Liver (tissue), 9 donors: ENCODE results near the gene CAMK2B. TPM values are rescaled to one million over a fixed set of nuclear protein-coding genes. Genes with fewer than 3 reads are reported as not detected.

Source experiments
- DNase-seq: peaks from one replicate; pipeline ENCODE4 v3.0.0-alpha.2; 2017; ENCODE audit warnings: low spot score
- H3K27ac ChIP-seq, 2 donors: one replicate each; pipeline ENCODE4 v1.7.0; 2013; ENCODE audit warnings: inconsistent platforms in 2 of 2, low read length in 2 of 2, control low read depth in 1 of 2, low read depth in 1 of 2, mild to moderate bottlenecking in 1 of 2
- H3K27me3 ChIP-seq, 4 donors: one replicate each; pipeline versions ENCODE4 v1.6.1 to v1.7.0; 2013; ENCODE audit warnings: low read length in 3 of 4, inconsistent platforms in 1 of 4, mild to moderate bottlenecking in 1 of 4, moderate library complexity in 1 of 4; ENCODE audit not compliant: control insufficient read depth in 4 of 4, insufficient read depth in 4 of 4
- H3K36me3 ChIP-seq, 4 donors: one replicate each; pipeline versions ENCODE4 v1.6.1 to v1.7.0; 2013; ENCODE audit warnings: low read length in 3 of 4, mild to moderate bottlenecking in 3 of 4, low read depth in 1 of 4, moderate library complexity in 1 of 4; ENCODE audit not compliant: control insufficient read depth in 4 of 4, insufficient read depth in 3 of 4
- H3K4me1 ChIP-seq, 4 donors: one replicate each; pipeline versions ENCODE4 v1.6.1 to v1.7.0; 2013; ENCODE audit warnings: low read length in 3 of 4, mild to moderate bottlenecking in 3 of 4, moderate library complexity in 1 of 4; ENCODE audit not compliant: control insufficient read depth in 4 of 4, insufficient read depth in 4 of 4
- H3K4me3 ChIP-seq, 3 donors: one replicate each; pipeline versions ENCODE4 v1.6.1 to v1.7.0; 2013; ENCODE audit warnings: low read length in 3 of 3, control low read depth in 1 of 3, low read depth in 1 of 3, mild to moderate bottlenecking in 1 of 3
- H3K9ac ChIP-seq, 2 donors: one replicate each; pipeline ENCODE4 v1.7.0; 2013; ENCODE audit warnings: low read length in 2 of 2, mild to moderate bottlenecking in 2 of 2, moderate library complexity in 2 of 2, control low read depth in 1 of 2, low read depth in 1 of 2
- H3K9me3 ChIP-seq, 4 donors: one replicate each; pipeline versions ENCODE4 v1.6.1 to v1.7.0; 2013; ENCODE audit warnings: low read length in 3 of 4; ENCODE audit not compliant: control insufficient read depth in 4 of 4
- EGR1 ChIP-seq, 2 donors: IDR thresholded peaks; 2 replicates each; pipeline ENCODE4 v1.6.1; 2016 to 2018; ENCODE audit warnings: antibody characterized with exemption in 2 of 2, low read depth in 2 of 2
- FOXA1 ChIP-seq: IDR thresholded peaks from 2 replicates; pipeline ENCODE4 v1.6.1; 2016; ENCODE audit warnings: antibody characterized with exemption
- FOXA2 ChIP-seq: IDR thresholded peaks from 2 replicates; pipeline ENCODE4 v1.6.1; 2016; ENCODE audit warnings: antibody characterized with exemption
- GABPA ChIP-seq, 2 donors: IDR thresholded peaks in 1 of 2; conservative IDR thresholded peaks in 1 of 2; 2 replicates each; pipeline ENCODE4 v1.6.1; 2016; ENCODE audit warnings: antibody characterized with exemption in 2 of 2, mild to moderate bottlenecking in 1 of 2, moderate library complexity in 1 of 2
- HNF4A ChIP-seq, 2 donors: conservative IDR thresholded peaks; 2 replicates each; pipeline ENCODE4 v1.6.1; 2016; ENCODE audit warnings: antibody characterized with exemption in 2 of 2, mild to moderate bottlenecking in 2 of 2
- HNF4G ChIP-seq: IDR thresholded peaks from 2 replicates; pipeline ENCODE4 v1.6.1; 2016; ENCODE audit warnings: antibody characterized with exemption
- JUND ChIP-seq, 2 donors: IDR thresholded peaks; 2 replicates each; pipeline ENCODE4 v1.6.1; 2016; ENCODE audit warnings: antibody characterized with exemption in 2 of 2
- NR2F2 ChIP-seq: IDR thresholded peaks from 2 replicates; pipeline ENCODE4 v1.6.1; 2016; ENCODE audit warnings: antibody characterized with exemption
- RAD21 ChIP-seq, 2 donors: IDR thresholded peaks; 2 replicates each; pipeline ENCODE4 v1.6.1; 2016; ENCODE audit warnings: antibody characterized with exemption in 2 of 2, mild to moderate bottlenecking in 2 of 2
- RXRA ChIP-seq, 2 donors: IDR thresholded peaks; 2 replicates each; pipeline ENCODE4 v1.6.1; 2017 to 2018; ENCODE audit warnings: antibody characterized with exemption in 2 of 2, mild to moderate bottlenecking in 1 of 2
- SP1 ChIP-seq: IDR thresholded peaks from 2 replicates; pipeline ENCODE4 v1.6.1; 2018; ENCODE audit warnings: antibody characterized with exemption, mild to moderate bottlenecking
- TAF1 ChIP-seq: conservative IDR thresholded peaks from 2 replicates; pipeline ENCODE4 v1.6.1; 2016; ENCODE audit warnings: antibody characterized with exemption, mild to moderate bottlenecking
- YY1 ChIP-seq: IDR thresholded peaks from 2 replicates; pipeline ENCODE4 v1.6.1; 2016; ENCODE audit warnings: antibody characterized with exemption, mild to moderate bottlenecking
- WGBS: extraction: QIAGEN DNeasy Blood & Tissue Kit; methylation state at CpG from one replicate; pipeline ENCODE4 v1.1.7; 2013; 5-methylcytosine and 5-hydroxymethylcytosine counted together
- polyA plus RNA-seq, 2 donors: library from polyadenylated mRNA; stranded (reverse) in 1 of 2; unstranded in 1 of 2; fragments of 200-250 nt in 1 of 2; fragments of >200 nt in 1 of 2; fragmentation: Nextera tagmentation in 1 of 2; extraction: Ambion mirVana in 1 of 2; gene quantifications; one replicate each; pipeline versions ENCODE4 v1.2.1 to v1.2.3, GENCODE V29; 2013 to 2015
- total RNA-seq, 2 donors: library from RNA; depleted of rRNA; stranded (reverse); fragments of >200 nt; gene quantifications; one replicate each; pipeline ENCODE4 v1.2.3, GENCODE V29; 2014
- TF ChIP-seq, protein P1 (sequence below): IDR thresholded peaks from 2 replicates; pipeline ENCODE4 v1.6.1; 2016; ENCODE audit warnings: antibody characterized with exemption, mild to moderate bottlenecking
- TF ChIP-seq, protein P2 (sequence below): IDR thresholded peaks from 2 replicates; pipeline ENCODE4 v1.6.1; 2016; ENCODE audit warnings: antibody characterized with exemption
- TF ChIP-seq, protein P3 (sequence below): IDR thresholded peaks from 2 replicates; pipeline ENCODE4 v1.6.1; 2016; ENCODE audit warnings: antibody characterized with exemption
- TF ChIP-seq, protein P4 (sequence below): IDR thresholded peaks from 2 replicates; pipeline ENCODE4 v1.6.1; 2016; ENCODE audit warnings: antibody characterized with exemption
- TF ChIP-seq, protein P5 (sequence below): fragments of 150-350 bp; IDR thresholded peaks from 2 replicates; pipeline ENCODE4 v1.5.1; 2017; ENCODE audit warnings: improper control_type of control experiment, low read depth, low read length; ENCODE audit not compliant: missing input control
- donor health status: healthy.
- donor health status: healthy.
- donor health status: healthy.
- donor health status: healthy.
- donor health status: healthy.

The CAMK2B gene
- total and polyA plus RNA-seq, 4 donors, result 2.1 to 3.3 (median 2.2) TPM; not detected in 1

DNA sequence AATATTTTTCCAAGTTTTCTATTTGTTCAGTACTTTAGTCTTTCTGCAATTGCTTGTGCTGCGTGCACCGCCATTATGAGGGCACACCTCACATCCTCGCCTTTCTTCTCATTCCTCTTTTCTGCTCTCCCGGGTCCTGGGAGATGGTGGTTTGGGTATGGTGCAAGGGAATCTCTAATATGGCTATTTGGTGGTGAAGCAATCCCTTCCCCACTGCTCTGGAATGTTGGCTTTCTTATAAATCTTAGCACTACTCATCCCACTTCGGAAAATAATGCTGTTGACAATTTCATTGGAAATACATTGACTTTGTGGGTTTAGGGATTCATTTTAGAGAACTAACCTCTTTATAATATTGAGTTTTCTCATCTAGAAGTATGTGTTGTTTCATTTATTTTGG, 134.2 kb downstream of the CAMK2B start:
- TF ChIP-seq NR2F2, result no peak

DNA sequence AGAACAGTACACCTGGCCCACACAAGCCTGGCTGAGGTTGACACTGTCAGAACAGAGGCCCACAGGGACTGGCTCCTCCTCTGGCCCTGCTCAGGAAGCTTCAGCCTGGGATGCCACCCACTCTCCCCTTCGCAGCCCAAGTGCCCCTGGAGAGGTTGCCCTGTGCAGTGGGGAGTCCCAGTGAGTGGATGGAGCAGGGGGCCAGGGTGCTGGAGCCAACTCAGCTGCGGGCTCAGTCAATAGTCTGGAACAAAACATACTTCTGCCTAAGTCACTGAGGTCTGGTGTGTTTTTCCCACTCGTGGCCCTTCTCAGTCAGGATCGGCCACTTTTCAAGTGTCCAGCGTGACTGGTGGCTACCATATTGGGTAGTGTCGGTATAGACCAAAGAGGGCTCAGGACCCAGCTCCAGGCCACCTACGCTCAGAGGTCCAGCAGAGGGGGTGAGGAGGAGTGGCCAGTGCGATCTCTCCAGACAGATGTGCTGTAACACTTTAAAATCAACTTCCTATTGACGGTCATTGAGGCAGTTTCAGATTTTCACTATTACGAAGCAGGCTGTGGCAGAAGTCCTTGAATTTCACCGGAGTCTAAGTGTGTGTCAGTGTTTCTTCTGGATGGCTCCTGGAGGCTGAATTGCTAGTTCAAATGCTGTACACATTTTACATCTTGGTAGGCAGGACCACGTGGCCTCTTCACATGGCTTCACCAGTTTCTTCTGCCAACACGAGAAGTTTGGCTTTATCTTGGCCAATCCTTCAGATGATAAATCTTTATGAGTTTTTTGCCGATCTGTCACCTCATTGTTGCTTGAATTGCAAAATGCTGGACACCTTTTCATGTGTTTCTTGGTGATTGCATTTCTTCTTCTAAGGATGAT, 135.2 kb downstream of the CAMK2B start:
- H3K9me3 ChIP-seq, result no peaks in the 10 kb centered on the region
- no peaks in the 10 kb centered on the region for H3K36me3 ChIP-seq
- 88% methylated on average over 14 of the region's 14 CpGs for WGBS
- no peak for TF ChIP-seq HNF4A (conservative IDR thresholded peaks at IDR 0.05)
- no peak for TF ChIP-seq JUND (IDR thresholded peaks at IDR 0.05)
- TF ChIP-seq HNF4G, result no peak
- TF ChIP-seq, protein P1, sequence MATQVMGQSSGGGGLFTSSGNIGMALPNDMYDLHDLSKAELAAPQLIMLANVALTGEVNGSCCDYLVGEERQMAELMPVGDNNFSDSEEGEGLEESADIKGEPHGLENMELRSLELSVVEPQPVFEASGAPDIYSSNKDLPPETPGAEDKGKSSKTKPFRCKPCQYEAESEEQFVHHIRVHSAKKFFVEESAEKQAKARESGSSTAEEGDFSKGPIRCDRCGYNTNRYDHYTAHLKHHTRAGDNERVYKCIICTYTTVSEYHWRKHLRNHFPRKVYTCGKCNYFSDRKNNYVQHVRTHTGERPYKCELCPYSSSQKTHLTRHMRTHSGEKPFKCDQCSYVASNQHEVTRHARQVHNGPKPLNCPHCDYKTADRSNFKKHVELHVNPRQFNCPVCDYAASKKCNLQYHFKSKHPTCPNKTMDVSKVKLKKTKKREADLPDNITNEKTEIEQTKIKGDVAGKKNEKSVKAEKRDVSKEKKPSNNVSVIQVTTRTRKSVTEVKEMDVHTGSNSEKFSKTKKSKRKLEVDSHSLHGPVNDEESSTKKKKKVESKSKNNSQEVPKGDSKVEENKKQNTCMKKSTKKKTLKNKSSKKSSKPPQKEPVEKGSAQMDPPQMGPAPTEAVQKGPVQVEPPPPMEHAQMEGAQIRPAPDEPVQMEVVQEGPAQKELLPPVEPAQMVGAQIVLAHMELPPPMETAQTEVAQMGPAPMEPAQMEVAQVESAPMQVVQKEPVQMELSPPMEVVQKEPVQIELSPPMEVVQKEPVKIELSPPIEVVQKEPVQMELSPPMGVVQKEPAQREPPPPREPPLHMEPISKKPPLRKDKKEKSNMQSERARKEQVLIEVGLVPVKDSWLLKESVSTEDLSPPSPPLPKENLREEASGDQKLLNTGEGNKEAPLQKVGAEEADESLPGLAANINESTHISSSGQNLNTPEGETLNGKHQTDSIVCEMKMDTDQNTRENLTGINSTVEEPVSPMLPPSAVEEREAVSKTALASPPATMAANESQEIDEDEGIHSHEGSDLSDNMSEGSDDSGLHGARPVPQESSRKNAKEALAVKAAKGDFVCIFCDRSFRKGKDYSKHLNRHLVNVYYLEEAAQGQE, result no peak
- TF ChIP-seq FOXA2, result no peak
- no peak for TF ChIP-seq RAD21 (IDR thresholded peaks at IDR 0.05)
- no peak for TF ChIP-seq YY1
- TF ChIP-seq GABPA (IDR thresholded peaks at IDR 0.05 in 1 of 2, conservative IDR thresholded peaks at IDR 0.05 in 1 of 2), result no peak
- TF ChIP-seq, protein P2, sequence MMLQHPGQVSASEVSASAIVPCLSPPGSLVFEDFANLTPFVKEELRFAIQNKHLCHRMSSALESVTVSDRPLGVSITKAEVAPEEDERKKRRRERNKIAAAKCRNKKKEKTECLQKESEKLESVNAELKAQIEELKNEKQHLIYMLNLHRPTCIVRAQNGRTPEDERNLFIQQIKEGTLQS, result no peak
- TF ChIP-seq, protein P3, sequence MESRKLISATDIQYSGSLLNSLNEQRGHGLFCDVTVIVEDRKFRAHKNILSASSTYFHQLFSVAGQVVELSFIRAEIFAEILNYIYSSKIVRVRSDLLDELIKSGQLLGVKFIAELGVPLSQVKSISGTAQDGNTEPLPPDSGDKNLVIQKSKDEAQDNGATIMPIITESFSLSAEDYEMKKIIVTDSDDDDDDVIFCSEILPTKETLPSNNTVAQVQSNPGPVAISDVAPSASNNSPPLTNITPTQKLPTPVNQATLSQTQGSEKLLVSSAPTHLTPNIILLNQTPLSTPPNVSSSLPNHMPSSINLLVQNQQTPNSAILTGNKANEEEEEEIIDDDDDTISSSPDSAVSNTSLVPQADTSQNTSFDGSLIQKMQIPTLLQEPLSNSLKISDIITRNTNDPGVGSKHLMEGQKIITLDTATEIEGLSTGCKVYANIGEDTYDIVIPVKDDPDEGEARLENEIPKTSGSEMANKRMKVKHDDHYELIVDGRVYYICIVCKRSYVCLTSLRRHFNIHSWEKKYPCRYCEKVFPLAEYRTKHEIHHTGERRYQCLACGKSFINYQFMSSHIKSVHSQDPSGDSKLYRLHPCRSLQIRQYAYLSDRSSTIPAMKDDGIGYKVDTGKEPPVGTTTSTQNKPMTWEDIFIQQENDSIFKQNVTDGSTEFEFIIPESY, result no peak
- no peak for TF ChIP-seq RXRA (IDR thresholded peaks at IDR 0.05)
- no peak for TF ChIP-seq NR2F2
- TF ChIP-seq, protein P4, sequence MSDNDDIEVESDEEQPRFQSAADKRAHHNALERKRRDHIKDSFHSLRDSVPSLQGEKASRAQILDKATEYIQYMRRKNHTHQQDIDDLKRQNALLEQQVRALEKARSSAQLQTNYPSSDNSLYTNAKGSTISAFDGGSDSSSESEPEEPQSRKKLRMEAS, result no peak
- no peak for TF ChIP-seq FOXA1
- TF ChIP-seq SP1, result no peak
- TF ChIP-seq TAF1, result no peak
- TF ChIP-seq, protein P5, sequence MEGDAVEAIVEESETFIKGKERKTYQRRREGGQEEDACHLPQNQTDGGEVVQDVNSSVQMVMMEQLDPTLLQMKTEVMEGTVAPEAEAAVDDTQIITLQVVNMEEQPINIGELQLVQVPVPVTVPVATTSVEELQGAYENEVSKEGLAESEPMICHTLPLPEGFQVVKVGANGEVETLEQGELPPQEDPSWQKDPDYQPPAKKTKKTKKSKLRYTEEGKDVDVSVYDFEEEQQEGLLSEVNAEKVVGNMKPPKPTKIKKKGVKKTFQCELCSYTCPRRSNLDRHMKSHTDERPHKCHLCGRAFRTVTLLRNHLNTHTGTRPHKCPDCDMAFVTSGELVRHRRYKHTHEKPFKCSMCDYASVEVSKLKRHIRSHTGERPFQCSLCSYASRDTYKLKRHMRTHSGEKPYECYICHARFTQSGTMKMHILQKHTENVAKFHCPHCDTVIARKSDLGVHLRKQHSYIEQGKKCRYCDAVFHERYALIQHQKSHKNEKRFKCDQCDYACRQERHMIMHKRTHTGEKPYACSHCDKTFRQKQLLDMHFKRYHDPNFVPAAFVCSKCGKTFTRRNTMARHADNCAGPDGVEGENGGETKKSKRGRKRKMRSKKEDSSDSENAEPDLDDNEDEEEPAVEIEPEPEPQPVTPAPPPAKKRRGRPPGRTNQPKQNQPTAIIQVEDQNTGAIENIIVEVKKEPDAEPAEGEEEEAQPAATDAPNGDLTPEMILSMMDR, result no peak
- no peak for TF ChIP-seq EGR1 (IDR thresholded peaks at IDR 0.05; ENCODE audit: low read depth in 2 of 2)
- no peak overlapping the region for H3K9ac ChIP-seq
- H3K4me1 ChIP-seq, result peaks cover 0 to 10% (median 4%) of the 10 kb centered on the region in 4 donors
- H3K4me3 ChIP-seq, result no peak overlapping the region
- no peaks in the 10 kb centered on the region for H3K27me3 ChIP-seq
- no peak for DNase-seq
- no peak overlapping the region for H3K27ac ChIP-seq

More for the DNA sequence above, 134.2 kb downstream of the CAMK2B start:
- WGBS, result 92% methylated on average over 5 of the region's 5 CpGs
- Histone ChIP-seq H3K4me1 (peaks cover 0 to 10% (median 5%) of the 10 kb centered on the region in 4 donors), H3K27me3 (no peaks in the 10 kb centered on the region), H3K4me3 (no peak overlapping the region), H3K27ac (no peak overlapping the region), H3K9me3 (no peaks in the 10 kb centered on the region), H3K9ac (no peak overlapping the region), H3K36me3 (no peaks in the 10 kb centered on the region)
- DNase-seq, result no peak
